ENCODE measurements around the gene COBL.
"Not testable (repeated sequence)": the region's sequence is repeated elsewhere in the genome, so short reads cannot be mapped to it uniquely, and the experiment has no call there.

COBL gene

DNA sequence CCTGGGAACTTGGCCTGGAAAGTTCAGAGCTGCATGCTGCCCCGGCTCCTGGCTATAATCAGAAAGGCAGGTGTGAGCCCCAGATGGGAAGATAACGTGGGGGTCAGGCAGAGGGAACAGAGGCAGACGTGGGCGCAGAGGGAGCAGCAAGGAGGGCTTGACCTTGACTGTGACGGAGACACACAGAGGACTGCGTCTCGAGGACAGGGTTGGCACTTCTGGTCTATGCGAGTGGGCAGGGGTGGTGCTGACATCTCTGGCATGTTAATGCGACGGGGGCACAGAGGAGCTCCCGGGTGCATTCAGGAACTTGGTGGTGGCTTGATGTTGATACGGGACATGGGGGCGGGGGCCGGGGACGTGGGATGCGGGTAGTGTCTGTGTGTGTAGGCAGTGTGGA lies 301.8 kb downstream of the COBL start:
- no peak for DNase-seq

DNA sequence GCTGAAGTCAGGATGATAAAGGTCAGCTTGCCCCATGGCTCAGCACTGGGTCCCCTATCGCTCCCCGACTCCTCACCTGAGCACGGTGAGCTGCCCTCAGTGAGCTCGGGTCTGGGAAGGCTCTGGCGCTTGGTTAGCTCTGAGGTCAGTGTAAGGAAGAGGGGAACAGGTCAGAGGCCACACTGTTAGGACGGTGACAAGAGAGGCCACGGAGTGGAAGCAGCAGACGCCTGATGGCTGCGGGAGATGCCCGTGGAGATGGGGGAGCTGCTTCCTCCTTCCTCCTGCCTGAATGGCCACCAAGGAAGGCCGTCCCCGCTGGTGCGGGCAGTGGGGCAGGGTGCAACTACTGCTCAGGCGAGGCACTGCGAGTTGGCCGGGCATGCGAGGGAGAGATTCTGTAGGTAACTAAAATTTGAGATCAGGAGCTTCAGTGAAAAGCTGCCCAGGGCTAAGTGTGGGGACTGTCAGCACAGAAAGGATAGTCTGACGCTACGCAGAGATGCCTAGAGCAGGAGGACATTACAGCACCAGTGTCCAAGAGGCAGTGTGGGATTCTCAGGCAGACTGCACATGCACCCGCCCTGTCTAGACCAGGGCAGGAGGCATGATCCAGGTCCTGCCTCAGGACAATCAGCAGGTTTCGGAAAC lies 302.6 kb downstream of the COBL start:
- DNase-seq = no peak

DNA sequence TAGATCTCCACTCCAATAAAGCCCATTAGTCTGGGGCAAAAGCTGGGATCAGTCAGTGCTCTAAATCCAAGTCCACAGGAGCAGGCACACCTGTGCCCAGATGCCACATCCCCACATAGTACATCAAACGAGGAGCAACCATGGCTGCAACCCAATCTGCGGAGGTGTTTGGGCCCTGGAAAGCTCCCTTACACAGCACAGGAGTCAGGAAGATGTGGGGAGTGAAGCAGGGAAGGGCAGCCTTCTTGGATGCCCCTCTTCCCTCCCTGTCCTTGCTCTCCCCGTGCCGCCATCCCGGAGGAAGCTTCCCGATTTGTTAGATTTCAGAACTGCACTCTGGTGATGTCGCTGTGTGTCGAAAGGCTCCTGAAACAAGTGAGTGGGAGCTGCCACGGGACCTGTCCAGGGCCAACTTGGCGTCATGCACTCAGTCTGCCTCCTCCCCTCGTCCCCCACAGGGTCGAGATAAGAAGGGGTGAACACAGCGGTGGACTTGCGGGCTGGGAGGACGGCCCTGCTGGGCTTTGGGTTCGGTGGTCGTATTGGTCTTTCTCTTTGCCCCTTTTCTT lies 303.3 kb downstream of the COBL start:
- DNase-seq = no peak

DNA sequence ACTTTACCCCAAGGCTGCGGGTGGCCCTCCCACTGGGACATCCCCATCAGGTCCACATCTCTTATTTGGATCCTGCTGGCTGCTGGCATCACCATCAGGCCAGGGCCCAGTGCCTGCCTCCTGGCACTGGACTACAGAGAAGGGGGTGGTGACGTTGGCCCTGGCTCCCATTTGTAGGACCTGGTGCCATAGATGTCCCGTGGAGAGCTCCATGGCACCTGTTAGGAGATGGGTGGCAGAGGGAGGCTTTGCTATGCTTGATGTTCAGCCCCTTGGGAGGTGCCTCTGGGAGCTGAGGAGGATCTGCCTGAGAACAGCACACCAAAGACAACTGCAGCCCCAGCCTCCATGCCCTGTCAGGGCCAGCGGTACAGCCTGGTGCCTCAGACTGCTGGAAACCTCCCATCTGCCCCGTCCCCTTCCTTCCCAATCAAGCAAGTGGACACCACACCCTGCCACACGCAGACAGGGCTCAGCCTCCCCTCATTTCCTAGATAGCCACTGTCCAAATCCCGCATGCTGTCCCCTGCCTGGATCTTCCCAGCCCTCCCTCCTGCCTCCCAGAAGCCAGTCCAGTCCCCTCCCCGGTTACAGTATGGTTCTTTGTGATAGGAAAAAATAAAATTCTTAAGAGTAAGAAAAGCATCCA lies 303.9 kb downstream of the COBL start:
- no peak for DNase-seq

DNA sequence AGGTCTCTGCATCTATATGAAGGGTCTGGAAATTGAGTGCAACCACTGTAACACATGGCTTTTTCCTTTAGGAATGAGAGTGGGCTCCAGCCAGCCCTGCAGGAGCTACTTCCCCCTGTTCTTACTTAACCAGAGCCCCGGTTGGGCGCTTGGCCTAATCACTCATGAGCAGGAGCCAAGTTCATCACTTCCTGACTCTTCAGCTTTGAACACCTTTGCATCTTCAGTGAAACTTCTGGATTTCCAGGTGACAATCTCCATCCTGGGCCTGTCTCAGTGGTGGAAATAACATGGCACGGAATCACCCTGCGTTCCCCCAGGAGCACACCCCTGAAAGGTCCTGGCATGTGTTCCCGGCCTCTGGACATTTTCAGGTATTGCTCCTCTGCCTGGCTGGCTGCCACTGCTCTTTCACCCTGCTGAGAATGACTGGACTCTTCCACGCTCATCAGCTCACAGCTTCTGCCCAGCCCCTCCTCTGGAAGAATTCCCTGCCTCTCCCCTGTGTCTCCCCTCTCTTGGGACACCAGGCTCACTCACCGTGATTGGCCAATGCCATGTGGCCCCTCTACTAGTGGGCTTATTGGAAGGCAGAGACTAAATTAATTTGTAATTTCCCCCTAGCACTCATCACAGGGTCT lies 304.8 kb downstream of the COBL start:
- DNase-seq = no peak

DNA sequence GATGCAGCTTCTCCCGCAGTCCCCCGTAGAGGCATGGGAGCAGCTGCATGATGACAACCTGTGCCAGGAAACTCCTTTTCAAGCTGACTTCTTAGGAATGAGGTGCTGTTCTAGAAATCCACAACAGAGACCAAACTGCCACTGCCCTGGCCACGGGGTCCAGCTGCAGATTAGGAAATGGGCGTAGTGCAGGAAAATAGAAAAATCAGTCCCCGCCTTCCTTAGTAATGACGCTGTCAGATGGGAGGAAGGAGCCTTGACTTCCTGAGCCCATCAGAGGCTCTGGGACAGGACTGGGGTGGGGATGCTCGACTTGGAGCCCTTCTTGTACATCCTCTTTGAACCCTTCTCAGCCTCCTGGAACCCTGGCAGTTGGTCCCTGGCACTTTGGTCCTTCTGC lies 306.1 kb downstream of the COBL start:
- DNase-seq = no peak

DNA sequence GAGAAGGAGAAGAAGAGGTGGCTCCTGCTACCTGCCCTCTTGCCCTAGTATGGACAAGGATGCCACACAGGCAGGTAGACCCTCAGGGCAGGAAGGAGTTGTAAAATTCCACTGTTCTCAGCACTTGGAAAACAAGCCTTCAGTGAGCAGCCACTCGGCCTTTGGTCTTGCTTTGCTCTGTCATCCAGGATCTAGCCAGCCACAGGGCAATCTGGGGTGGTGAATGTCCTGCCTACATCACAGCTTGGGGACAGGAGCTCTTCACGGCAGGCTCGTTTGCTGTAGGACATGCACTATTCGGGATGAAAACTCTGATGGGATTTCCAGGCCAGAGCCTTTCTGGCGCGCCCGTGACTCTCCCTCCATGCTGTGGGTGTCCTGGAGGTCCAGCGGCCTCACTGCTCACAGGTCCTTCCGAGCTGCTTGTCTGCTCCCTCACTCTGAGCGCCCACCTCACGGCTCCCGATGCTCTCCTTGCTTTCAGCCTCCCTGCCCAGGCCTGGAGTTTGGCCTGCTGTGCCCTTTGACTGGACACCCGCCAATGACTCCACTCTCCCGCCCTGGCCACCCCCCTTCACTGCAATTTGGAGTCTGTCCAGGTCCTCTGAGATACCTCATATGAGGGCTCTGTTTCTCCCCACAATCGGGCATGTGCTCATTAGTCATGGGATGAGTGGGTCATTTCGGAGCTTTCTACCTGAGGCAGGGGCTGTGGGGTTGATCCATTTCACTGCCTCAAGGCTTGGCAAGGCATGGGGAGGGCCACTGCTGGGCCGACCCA lies 306.7 kb downstream of the COBL start:
- no peak for DNase-seq

DNA sequence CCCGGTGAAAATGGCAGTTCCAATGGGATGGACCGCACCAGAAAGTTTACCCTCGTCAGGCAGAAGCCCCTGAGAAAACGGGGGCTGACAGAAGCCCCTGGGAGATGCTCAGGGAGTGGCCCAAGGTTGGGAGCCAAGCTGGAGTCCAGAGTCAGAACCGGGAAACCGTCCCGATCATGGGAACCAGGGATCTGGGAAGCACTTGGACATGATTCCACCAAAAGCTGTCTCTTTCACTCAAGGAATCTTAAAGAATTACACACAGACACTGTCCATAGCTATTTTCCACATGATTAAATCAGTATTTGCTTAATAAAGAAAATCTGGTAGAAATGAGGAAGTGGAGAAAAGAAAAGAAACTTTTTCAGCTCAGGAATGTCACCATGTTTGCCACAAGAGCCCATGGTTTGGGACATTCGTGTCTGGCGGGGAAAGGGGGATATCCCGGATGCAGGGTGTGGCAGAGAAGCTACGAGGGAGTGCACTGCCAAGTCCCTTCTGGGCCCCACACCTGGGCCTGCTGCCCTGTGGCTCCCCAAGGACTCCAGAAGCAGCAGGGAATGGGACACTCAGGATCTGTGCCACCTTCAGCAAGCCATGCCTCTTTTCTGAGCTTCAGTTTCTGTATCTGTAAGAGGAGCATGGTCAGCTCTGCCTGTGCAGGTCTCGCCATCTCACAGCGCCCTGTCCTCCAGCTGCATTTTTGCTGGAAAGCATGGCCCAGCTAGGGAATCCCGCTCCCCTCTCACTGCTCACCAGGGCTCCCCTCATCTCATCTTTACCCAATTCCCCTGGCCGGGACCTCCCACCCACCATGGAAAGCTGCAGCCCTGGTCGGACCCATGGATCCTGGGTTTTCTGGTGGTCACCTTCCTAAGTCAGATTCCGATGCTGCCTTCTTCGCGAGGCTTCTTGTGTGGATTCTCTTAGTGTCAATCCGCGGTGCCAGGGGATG lies 308.8 kb downstream of the COBL start:
- no peak for DNase-seq

DNA sequence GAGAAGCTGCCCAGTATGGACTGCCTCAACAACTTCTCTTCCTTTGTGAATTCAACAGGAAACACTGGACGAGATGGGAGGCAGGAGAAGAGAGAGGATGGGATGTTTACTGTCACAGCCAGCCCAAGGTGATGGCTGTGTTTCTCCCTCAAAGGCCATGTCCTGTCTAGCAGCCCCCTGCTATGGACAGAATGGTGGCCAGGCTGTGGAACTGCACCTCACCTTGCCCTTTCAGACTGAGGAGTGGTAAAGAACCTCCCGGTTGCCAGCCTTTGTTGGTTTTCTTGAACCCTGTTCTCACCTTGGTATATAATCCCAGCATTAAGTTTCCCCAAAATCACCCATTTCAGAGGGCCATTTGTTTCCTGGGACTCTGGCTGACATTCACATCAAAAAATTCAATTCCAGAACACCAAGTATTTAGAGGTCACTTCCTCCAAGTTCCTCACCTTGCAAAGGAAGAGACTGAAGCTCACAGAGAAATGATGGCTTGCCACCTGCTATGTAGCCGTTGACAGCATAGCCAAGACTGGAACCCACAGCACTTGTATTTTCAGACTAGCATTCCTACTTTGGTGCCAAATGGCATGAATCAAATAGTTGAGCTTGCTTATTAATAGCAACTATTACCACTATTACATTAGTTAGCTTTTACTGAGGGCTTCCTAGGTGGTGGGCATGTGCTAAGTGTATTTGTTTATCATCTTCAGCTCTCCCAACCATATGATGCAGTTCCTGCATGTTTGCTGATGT lies 309.9 kb downstream of the COBL start:
- no peak for DNase-seq

DNA sequence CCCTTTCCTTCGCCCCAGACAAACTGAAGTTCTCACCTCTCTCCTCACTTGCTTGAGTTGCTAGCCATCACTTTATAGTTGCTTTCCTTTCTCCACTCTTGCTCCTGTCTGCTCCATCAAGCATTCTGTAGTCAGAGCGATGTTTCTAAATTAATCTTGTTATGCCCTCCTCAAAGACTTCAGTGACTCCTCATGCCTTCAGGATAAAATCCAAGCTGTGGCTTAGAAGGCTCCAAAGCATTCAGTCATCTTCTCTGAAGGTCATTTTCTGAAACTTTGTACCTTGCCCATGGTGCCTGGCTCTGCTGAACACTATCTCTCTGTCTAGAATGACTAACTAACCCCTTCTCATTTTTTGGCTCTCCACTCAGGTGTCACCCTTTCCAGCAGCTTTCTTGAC lies 311.5 kb downstream of the COBL start:
- no peak for DNase-seq

DNA sequence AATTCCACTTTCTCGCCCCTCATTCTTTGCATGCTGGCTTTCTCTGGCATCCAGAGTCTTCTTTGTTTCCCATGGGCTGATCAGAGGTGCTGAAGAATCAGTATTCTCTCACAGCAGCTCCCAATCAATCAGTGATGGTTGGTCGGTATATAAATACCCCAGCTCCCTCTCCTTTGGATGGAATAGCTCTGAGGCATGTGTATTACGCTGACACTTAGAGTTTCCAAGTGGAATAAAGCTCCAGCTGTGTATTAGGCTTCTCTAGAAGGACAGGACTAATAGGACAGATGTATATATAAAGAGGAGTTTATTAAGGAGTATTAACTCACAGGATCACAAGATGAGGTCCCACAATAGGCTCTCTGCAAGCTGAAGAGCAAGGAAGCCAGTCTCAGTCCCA lies 315.7 kb downstream of the COBL start:
- no peak for DNase-seq

DNA sequence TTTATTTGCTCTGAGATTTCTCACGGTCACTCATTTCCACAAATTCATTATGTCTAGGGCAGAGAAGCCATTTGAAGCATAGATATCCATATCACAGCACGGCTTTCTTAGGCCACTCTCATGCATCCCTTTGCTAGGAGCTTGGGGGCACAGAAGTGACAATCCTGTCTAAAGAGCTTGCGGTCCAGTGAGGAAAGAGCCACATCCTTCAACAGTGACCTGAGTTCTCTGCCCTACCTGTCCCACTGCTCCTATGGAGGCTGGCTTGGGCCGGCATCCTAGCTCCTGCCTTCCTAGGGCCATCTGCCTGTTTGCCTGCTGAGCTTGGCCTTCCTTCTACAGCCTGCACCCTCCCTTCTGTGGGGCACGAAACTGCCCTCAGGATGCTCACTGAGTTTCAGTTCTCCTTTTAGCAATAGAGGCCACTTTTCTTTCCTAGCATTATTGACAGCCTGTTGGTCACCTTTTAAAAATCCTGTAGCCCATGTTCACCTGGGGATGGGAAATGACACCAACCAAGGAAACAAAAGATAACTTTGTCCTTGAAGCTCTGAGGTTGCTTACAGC lies 321.8 kb downstream of the COBL start:
- DNase-seq = no peak

DNA sequence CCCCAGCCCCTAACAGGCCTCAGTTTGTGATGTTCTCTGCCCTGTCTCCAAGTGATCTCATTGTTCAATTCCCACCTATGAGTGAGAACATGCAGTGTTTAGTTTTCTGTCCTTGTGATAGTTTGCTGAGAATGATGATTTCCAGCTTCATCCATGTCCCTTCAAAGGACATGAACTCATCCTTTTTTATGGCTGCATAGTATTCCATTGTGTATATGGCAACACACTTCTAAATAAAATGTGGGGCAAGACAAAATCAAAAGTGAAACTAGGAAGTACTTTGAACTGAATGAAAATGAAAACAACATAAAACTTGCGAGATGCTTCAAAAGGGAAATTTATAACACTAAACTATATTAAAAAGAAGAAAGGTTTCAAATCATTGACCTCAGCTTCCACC lies 326.4 kb downstream of the COBL start:
- not testable (repeated sequence) for DNase-seq

DNA sequence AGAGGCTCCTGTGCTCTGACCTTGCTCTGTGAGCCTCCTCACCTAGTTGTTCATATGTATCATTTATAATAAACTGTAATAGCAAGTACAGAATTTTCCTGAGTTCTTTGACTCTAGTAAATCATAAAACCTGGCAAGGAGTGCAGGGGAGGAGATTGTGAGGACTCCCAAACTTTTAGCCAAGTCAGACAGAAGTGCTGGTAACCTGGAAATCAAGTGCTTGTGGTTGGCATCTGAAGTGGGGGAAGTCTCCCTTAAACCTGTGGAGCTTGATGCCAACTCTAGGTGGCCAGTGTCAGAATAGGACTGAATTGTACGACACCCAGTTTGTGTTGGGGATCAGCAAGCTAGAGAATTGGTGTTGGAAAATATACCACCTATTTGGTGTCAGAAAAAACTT lies 327.6 kb downstream of the COBL start:
- DNase-seq = no peak

DNA sequence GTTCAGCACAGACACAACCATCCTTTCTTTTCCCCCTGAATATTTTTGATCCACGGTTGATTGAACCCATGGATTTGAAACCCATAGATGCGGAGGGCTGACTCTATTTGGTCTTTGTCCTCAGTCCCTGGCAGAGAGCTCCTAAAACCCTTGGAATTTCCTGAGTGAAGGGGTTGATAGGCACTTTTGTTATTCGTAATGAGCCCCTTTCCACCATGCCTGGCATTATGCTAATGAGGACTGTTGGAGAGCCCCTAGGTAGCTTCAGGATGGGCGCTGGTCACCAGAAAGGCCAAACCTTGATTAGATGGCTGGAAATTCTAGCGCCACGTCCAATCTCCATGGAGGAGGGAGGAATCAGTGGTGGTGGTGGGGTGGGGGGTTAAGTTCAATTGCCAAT lies 328.1 kb downstream of the COBL start:
- DNase-seq = no peak

DNA sequence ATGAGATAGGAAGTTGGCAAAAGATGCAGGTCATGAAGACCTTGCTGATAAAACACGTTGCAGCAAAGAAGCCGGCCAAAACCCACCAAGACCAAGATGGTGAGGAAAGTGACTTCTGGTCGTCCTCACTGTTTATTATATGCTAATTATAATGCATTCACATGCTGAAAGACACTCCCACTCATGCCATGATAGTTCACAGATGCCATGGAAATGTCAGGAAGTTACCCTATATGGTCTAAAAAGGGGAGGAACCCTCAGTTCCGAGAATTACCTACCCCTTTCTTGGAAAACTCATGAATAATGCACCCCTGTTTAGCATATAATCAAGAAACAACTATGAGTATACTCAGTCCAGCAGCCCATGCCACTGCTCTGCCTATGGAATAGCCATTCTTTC lies 331.5 kb downstream of the COBL start:
- DNase-seq = no peak

DNA sequence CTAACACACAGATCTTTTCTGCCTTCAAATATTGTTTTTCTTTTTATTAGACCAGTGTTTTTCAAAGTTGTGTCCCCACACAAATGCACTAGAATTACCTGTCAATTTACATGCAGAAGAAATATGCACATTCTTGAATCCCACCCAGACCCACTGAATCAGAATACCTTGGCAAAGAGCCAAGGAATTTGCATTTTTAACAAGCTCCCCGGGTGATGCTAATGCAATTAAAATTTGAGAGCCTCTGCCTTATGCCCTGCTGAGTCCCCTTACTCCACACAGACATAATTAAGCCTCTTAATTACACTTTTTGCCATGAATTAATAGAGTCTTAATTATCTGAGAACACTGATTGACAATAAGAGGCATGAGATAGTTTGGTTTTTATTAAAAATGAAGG lies 332.8 kb downstream of the COBL start:
- DNase-seq = no peak

DNA sequence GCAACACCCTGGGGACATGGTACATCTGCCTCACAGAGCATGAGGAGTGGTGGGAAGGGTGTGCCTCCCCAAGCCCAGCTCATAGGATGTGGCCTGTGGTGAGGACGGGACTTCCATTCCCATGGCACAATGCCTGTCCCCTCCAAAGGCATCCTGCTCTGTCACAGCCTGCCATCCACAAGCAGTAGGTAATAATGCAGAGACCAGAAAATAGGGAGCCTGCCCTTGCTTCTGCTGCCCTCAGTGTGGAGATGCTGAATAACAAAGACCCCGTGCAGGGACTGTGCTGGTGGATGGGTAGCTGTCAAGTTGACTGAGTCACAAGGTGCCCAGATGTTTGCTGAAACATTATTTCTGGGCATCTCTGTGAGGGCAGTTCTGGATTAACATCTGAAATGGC lies 334.0 kb downstream of the COBL start:
- DNase-seq = no peak

DNA sequence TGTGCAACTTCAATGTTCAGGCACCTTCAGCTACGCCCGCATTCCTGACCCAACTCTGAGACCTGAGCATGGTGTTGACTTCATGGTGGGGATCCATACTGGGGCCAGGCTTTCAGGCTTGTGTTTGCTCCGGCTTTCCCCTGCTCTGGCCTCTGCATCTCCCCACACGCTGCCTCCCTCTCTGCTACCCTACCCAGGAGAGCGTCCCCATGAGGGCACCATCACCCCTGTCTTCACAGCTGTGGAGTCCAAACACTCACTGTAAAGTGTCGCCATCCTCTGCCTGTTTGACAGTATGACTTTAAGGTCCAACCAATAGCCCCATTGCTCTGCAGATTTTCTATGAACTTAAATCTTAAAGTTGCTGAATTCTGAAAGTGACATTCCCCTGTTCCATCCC lies 334.9 kb downstream of the COBL start:
- DNase-seq = no peak

DNA sequence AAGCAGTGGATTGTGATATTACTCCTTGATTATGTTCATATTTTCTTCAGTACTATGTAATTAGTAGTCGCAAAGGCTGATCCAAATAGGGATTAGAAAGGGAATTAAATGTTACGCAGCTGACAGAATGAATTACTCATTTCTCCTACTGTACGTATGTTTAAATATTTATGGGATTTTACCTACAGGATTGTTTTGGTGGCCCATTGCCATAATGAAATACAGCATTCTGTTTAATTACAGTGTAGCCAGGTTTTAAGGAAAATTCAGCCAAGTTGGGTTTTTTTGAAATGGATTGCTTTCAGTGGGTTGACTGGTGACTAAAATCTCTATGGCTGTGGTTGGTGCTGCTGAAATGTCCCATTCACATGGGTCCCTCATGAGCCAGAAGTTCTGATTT lies 336.2 kb downstream of the COBL start:
- no peak for DNase-seq

DNA sequence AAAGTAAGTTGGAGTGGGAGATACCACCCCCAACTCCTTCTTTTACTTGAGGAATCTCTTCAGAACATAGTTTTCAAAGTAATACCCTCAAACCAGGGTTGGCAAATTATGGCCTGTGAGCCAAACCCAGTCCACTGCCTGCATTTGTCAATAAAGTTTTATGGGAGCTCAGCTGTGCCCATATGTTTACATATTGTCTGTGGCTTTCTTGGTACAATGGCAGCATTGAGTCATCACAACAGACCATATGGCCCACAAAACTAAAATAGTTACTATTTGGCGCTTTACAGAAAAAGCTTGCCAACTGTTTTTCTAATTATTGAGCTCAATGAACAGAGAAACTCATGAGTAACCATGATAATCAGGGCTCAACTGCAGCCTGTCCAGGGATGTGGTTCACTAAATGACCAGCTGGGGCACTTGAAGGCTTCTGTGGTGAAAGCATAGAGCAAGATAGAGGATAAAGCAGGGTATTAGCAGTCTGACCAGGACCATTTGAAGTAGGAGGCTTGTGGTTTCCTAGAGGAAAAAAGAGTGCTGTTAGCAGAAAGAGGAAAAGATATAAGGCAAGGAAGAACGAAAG lies 337.9 kb downstream of the COBL start:
- DNase-seq = no peak

Measured in GF-D8 (cell line).